Measurements from ENCODE around the gene CDC27. TPM values are rescaled to one million over a fixed set of nuclear protein-coding genes. Genes with fewer than 3 reads are reported as not detected.

The CDC27 gene
- total and polyA plus RNA-seq, 2 donors (not counting 1 experiment from before 2014, with no cell fraction given) = 20.5 to 90.7 TPM

- Mint-ChIP-seq H3K4me3 (peak overlapping the region; percentile 80), H3K9me3 (ENCODE audit: insufficient read depth) (no peaks in the 10 kb centered on the region), H3K27me3 (no peaks in the 10 kb centered on the region), H3K27ac (peak overlapping the region; percentile 96), H3K4me1 (peaks cover 47% of the 10 kb centered on the region)
- peak overlapping the region; percentile 76 for H3K4me2 ChIP-seq (replicated peaks; ENCODE audit: low read depth, low read length, poor library complexity, severe bottlenecking)
- peak overlapping the region; percentile 53 for H3K9ac ChIP-seq (ENCODE audit: low read length)
- no peaks in the 10 kb centered on the region for H4K20me1 ChIP-seq (ENCODE audit: control insufficient read depth, insufficient read depth, low read length, poor library complexity, severe bottlenecking)
- WGBS (ENCODE audit: insufficient coverage) = 11% methylated on average over 3 of the region's 4 CpGs
- no peaks in the 10 kb centered on the region for H3K36me3 ChIP-seq (replicated peaks in 1 of 2; ENCODE audit: control extremely low read depth in 1 of 2, control insufficient read depth in 1 of 2, extremely low read depth in 1 of 2, insufficient read depth in 2 of 2, low read length in 1 of 2)
- H3K4me3 ChIP-seq (ENCODE audit: control extremely low read depth in 1 of 5, extremely low read depth in 1 of 5, insufficient read depth in 1 of 5, low read depth in 2 of 5, low read length in 4 of 5) = peak overlapping the region; percentile 21 to 45 (median 41)
- ATAC-seq (ENCODE audit: low read depth) = peak; percentile 5
- no peak for DNase-seq
- intact Hi-C loops (cut with micrococcal nuclease) = loop anchor here (1.0 kb wide), 2 partner anchors 11 to 124 kb away; partner anchors contain the start of gene CDC27
- peak overlapping the region; percentile 82 to 90 for H3K27ac ChIP-seq (ENCODE audit: low read length in 2 of 2)
- H3K9me3 ChIP-seq (ENCODE audit: control extremely low read depth in 1 of 3, control insufficient read depth in 2 of 3, insufficient read depth in 1 of 3, low read length in 2 of 3) = no peaks in the 10 kb centered on the region
- peaks cover 45 to 52% of the 10 kb centered on the region in 2 donors for H3K4me1 ChIP-seq (ENCODE audit: control insufficient read depth in 2 of 2, insufficient read depth in 2 of 2, low read length in 2 of 2)
- no peaks in the 10 kb centered on the region for H3K79me2 ChIP-seq (ENCODE audit: control insufficient read depth, insufficient read depth, low read length)
- ChIA-PET POLR2A (interaction anchor here (1.0 to 1.6 kb wide), 3 partner anchors 8 to 96 kb away, joined by 3 to 6 read pairs (median 6); partner anchors contain the start of gene CDC27), CTCF (interaction anchor here (1.1 to 2.1 kb wide), 2 partner anchors 10 to 124 kb away, joined by 3 to 10 read pairs; partner anchors contain the start of genes CDC27 and EFCAB13)
- TF ChIP-seq EZH2 (IDR thresholded peaks at IDR 0.05; ENCODE audit: borderline replicate concordance, insufficient read depth, low read depth, low read length, poor library complexity, severe bottlenecking) = no peak
- no peak for TF ChIP-seq CTCF (IDR thresholded peaks at IDR 0.05)
- H2AFZ ChIP-seq (ENCODE audit: insufficient read depth, low read depth, low read length, poor library complexity, severe bottlenecking) = peak overlapping the region; percentile 65
- H3K27me3 ChIP-seq (replicated peaks in 1 of 4; ENCODE audit: control extremely low read depth in 1 of 4, control insufficient read depth in 3 of 4, insufficient read depth in 4 of 4, low read length in 3 of 4) = no peaks in the 10 kb centered on the region
Observed at GRCh38 chr17:47200325-47200664, 11.2 kb upstream of the CDC27 start.

GRCh38 chr17:47199627-47200324, 10.7 kb upstream of the CDC27 start:
- H3K4me3 ChIP-seq (ENCODE audit: control extremely low read depth in 1 of 5, extremely low read depth in 1 of 5, insufficient read depth in 1 of 5, low read depth in 2 of 5, low read length in 4 of 5) = peak overlapping the region; percentile 21 to 45 (median 41)
- H3K27ac Mint-ChIP-seq = peak overlapping the region; percentile 96
- peak overlapping the region; percentile 82 to 90 for H3K27ac ChIP-seq (ENCODE audit: low read length in 2 of 2)
- no peaks in the 10 kb centered on the region for H3K27me3 ChIP-seq (replicated peaks in 1 of 4; ENCODE audit: control extremely low read depth in 1 of 4, control insufficient read depth in 3 of 4, insufficient read depth in 4 of 4, low read length in 3 of 4)
- peaks cover 42% of the 10 kb centered on the region for H3K4me1 Mint-ChIP-seq
- no peaks in the 10 kb centered on the region for H3K36me3 ChIP-seq (replicated peaks in 1 of 2; ENCODE audit: control extremely low read depth in 1 of 2, control insufficient read depth in 1 of 2, extremely low read depth in 1 of 2, insufficient read depth in 2 of 2, low read length in 1 of 2)
- 88% methylated on average over 5 of the region's 8 CpGs for WGBS (ENCODE audit: insufficient coverage)
- POLR2A ChIA-PET = interaction anchor here (0.6 to 1.6 kb wide), 4 partner anchors 8 to 1045 kb away, joined by 3 to 12 read pairs (median 6); partner anchors contain the start of gene CDC27
- ATAC-seq (ENCODE audit: low read depth) (peak; percentile 67), DNase-seq (peak; percentile 79)
- H3K27me3 Mint-ChIP-seq = no peaks in the 10 kb centered on the region
- no peaks in the 10 kb centered on the region for H3K79me2 ChIP-seq (ENCODE audit: control insufficient read depth, insufficient read depth, low read length)
- CTCF ChIA-PET = interaction anchor here (0.6 to 2.1 kb wide), 4 partner anchors 10 to 480 kb away, joined by 3 to 10 read pairs (median 4); partner anchors contain the start of genes CDC27 and EFCAB13
- no peak for TF ChIP-seq EZH2 (IDR thresholded peaks at IDR 0.05; ENCODE audit: borderline replicate concordance, insufficient read depth, low read depth, low read length, poor library complexity, severe bottlenecking)
- TF ChIP-seq CTCF (IDR thresholded peaks at IDR 0.05) = no peak
- no peaks in the 10 kb centered on the region for H4K20me1 ChIP-seq (ENCODE audit: control insufficient read depth, insufficient read depth, low read length, poor library complexity, severe bottlenecking)
- peak overlapping the region; percentile 53 for H3K9ac ChIP-seq (ENCODE audit: low read length)
- intact Hi-C loops (cut with micrococcal nuclease) = loop anchor here (1.0 kb wide), 2 partner anchors 10 to 125 kb away; partner anchors contain the start of gene CDC27
- peaks cover 40 to 46% of the 10 kb centered on the region in 2 donors for H3K4me1 ChIP-seq (ENCODE audit: control insufficient read depth in 2 of 2, insufficient read depth in 2 of 2, low read length in 2 of 2)
- H2AFZ ChIP-seq (ENCODE audit: insufficient read depth, low read depth, low read length, poor library complexity, severe bottlenecking) = peak overlapping the region; percentile 65
- no peaks in the 10 kb centered on the region for H3K9me3 Mint-ChIP-seq (ENCODE audit: insufficient read depth)
- peak overlapping the region; percentile 76 for H3K4me2 ChIP-seq (replicated peaks; ENCODE audit: low read depth, low read length, poor library complexity, severe bottlenecking)
- H3K4me3 Mint-ChIP-seq = peak overlapping the region; percentile 80
- no peaks in the 10 kb centered on the region for H3K9me3 ChIP-seq (ENCODE audit: control extremely low read depth in 1 of 3, control insufficient read depth in 2 of 3, insufficient read depth in 1 of 3, low read length in 2 of 3)

All from B cell (primary cell).